HEK293T (cell line): ENCODE measurements around the gene SERPINC1.
"Not testable (repeated sequence)": the region's sequence is repeated elsewhere in the genome, so short reads cannot be mapped to it uniquely, and the experiment has no call there.

Source experiments
- ARNT ChIP-seq: fragments of 450-650 bp; IDR thresholded peaks from 2 replicates; pipeline ENCODE4 v1.6.1; 2017; ENCODE audit warnings: mild to moderate bottlenecking
- BHLHE40 ChIP-seq: fragments of 450-650 bp; IDR thresholded peaks from 2 replicates; pipeline ENCODE4 v1.6.1; 2016; ENCODE audit warnings: mild to moderate bottlenecking, moderate library complexity, borderline replicate concordance
- CTBP1 ChIP-seq: fragments of 450-650 bp; IDR thresholded peaks from 2 replicates; pipeline ENCODE4 v1.6.1; 2016; ENCODE audit warnings: borderline replicate concordance
- FOXM1 ChIP-seq: fragments of 450-650 bp; IDR thresholded peaks from 2 replicates; pipeline ENCODE4 v1.6.1; 2017; ENCODE audit warnings: mild to moderate bottlenecking, borderline replicate concordance
- LEF1 ChIP-seq: fragments of 450-650 bp; IDR thresholded peaks from 2 replicates; pipeline ENCODE4 v1.6.1; 2017; ENCODE audit warnings: mild to moderate bottlenecking, borderline replicate concordance
- SP1 ChIP-seq: fragments of 450-650 bp; IDR thresholded peaks from 2 replicates; pipeline ENCODE4 v1.6.1; 2017

DNA sequence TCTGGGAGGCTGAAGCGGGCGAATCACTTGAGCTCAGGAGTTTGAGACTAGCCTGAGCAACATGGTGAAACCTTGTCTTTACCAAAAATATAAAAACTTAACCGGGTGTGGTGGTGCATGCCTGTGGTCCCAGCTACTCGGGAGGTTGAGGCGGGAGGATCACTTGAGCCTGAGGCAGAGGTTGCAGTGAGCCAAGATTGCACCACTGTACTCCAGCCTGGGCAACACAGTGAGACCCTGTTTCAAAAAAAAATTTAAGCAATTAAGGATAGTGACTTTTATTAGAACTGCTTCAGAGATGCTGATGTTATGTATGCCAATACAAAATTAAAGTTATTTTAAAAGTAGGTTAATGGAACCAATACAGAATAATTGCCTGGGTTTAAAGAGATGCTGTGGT, 48.8 kb upstream of the SERPINC1 start:
- TF ChIP-seq SP1, LEF1, CTBP1, ARNT, BHLHE40, FOXM1: not testable (repeated sequence)
